Measurements from ENCODE around the gene PHF2.

The PHF2 gene

GRCh38 chr9:93582550-93582949 is 6.2 kb downstream of the PHF2 start:
- DNase-seq = no peak
- intact Hi-C loops (cut with DNase I) = no loop called here

- intact Hi-C loops (cut with DNase I) = no loop called here
- peak in 1 of 10 donors; percentile 7 for DNase-seq
Measured at GRCh38 chr9:93585259-93585658, 8.9 kb downstream of the PHF2 start.

GRCh38 chr9:93585695-93586094 is 9.3 kb downstream of the PHF2 start:
- DNase-seq = no peak
- intact Hi-C loops (cut with DNase I) = no loop called here

- DNase-seq = peak in 2 of 10 donors; percentile 9 to 50
- intact Hi-C loops (cut with DNase I) = no loop called here
Measured at GRCh38 chr9:93586290-93587057, 10.1 kb downstream of the PHF2 start.

GRCh38 chr9:93587284-93587650 is 10.9 kb downstream of the PHF2 start:
- intact Hi-C loops (cut with DNase I) = no loop called here
- no peak for DNase-seq

GRCh38 chr9:93587651-93588347 is 11.4 kb downstream of the PHF2 start:
- intact Hi-C loops (cut with DNase I) = no loop called here
- DNase-seq = peak in 1 of 10 donors; percentile 52

- DNase-seq = no peak
- intact Hi-C loops (cut with DNase I) = no loop called here
Measured at GRCh38 chr9:93588641-93589609, 12.5 kb downstream of the PHF2 start.

- intact Hi-C loops (cut with DNase I) = no loop called here
Measured at GRCh38 chr9:93589688-93590087, 13.3 kb downstream of the PHF2 start.

GRCh38 chr9:93590609-93591234 is 14.3 kb downstream of the PHF2 start:
- peak in 1 of 10 donors; percentile 59 for DNase-seq
- intact Hi-C loops (cut with DNase I) = no loop called here

More at GRCh38 chr9:93589688-93590087, 13.3 kb downstream of the PHF2 start:
- no peak for DNase-seq

- peak in 1 of 10 donors; percentile 63 for DNase-seq
- intact Hi-C loops (cut with DNase I) = no loop called here
Measured at GRCh38 chr9:93591301-93592007, 15.1 kb downstream of the PHF2 start.

GRCh38 chr9:93592008-93592642 is 15.7 kb downstream of the PHF2 start:
- DNase-seq = no peak
- intact Hi-C loops (cut with DNase I) = no loop called here

- peak in 1 of 10 donors; percentile 25 for DNase-seq
Measured at GRCh38 chr9:93592643-93593021, 16.2 kb downstream of the PHF2 start.

GRCh38 chr9:93593144-93593658 is 16.8 kb downstream of the PHF2 start:
- peak in 1 of 10 donors; percentile 4 for DNase-seq
- intact Hi-C loops (cut with DNase I) = no loop called here

More at GRCh38 chr9:93592643-93593021, 16.2 kb downstream of the PHF2 start:
- intact Hi-C loops (cut with DNase I) = no loop called here

- DNase-seq = peak in 1 of 10 donors; percentile 60
- intact Hi-C loops (cut with DNase I) = no loop called here
Measured at GRCh38 chr9:93594041-93594756, 17.8 kb downstream of the PHF2 start.

GRCh38 chr9:93595461-93595860 is 19.1 kb downstream of the PHF2 start:
- DNase-seq = peak in 2 of 10 donors; percentile 6 to 9
- intact Hi-C loops (cut with DNase I) = no loop called here

- intact Hi-C loops (cut with DNase I) = no loop called here
- DNase-seq = peak in 3 of 10 donors; percentile 4 to 67 (median 5)
Measured at GRCh38 chr9:93595861-93596365, 19.5 kb downstream of the PHF2 start.

- intact Hi-C loops (cut with DNase I) = no loop called here
- peak in 2 of 10 donors; percentile 1 to 57 for DNase-seq
Measured at GRCh38 chr9:93596399-93596798, 20.0 kb downstream of the PHF2 start.

GRCh38 chr9:93597142-93597706 is 20.8 kb downstream of the PHF2 start:
- DNase-seq = peak in 3 of 10 donors; percentile 1 to 42 (median 11)
- intact Hi-C loops (cut with DNase I) = no loop called here
